Activated T-cell treated with anti-CD3 and anti-CD28 coated beads, Interleukin-2, amount 50 U/mL, for 48 hours (primary cell): ENCODE results near the gene CACNB4.
"Not testable (repeated sequence)": the region's sequence is repeated elsewhere in the genome, so short reads cannot be mapped to it uniquely, and the experiment has no call there.

Source experiments
- DNase-seq, 2 experiments: peaks; one replicate each; pipeline ENCODE4 v3.0.0-alpha.2; 2020

CACNB4 gene

GRCh38 chr2:151936626-151937025 lies 162.2 kb downstream of the CACNB4 start:
- no peak for DNase-seq

- DNase-seq = no peak
These were observed 165.5 kb downstream of the CACNB4 start for GRCh38 chr2:151933266-151933804.

GRCh38 chr2:151931756-151932155 lies 167.1 kb downstream of the CACNB4 start:
- no peak for DNase-seq

- DNase-seq = no peak
These were observed 167.7 kb downstream of the CACNB4 start for GRCh38 chr2:151931030-151931611.

GRCh38 chr2:151930042-151930441 lies 168.8 kb downstream of the CACNB4 start:
- no peak for DNase-seq

GRCh38 chr2:151928380-151928779 lies 170.5 kb downstream of the CACNB4 start:
- DNase-seq = no peak

GRCh38 chr2:151927501-151928221 lies 171.2 kb downstream of the CACNB4 start:
- DNase-seq = no peak

GRCh38 chr2:151922845-151923666 lies 175.8 kb downstream of the CACNB4 start:
- no peak for DNase-seq

GRCh38 chr2:151919786-151920185 lies 179.1 kb downstream of the CACNB4 start:
- DNase-seq = no peak

GRCh38 chr2:151918308-151918707 lies 180.5 kb downstream of the CACNB4 start:
- DNase-seq = no peak

GRCh38 chr2:151916632-151917031 lies 182.2 kb downstream of the CACNB4 start:
- no peak for DNase-seq

GRCh38 chr2:151915629-151916025 lies 183.2 kb downstream of the CACNB4 start:
- DNase-seq = not testable (repeated sequence)

- DNase-seq = no peak
These were observed 183.7 kb downstream of the CACNB4 start for GRCh38 chr2:151914989-151915628.

GRCh38 chr2:151908204-151908882 lies 190.5 kb downstream of the CACNB4 start:
- DNase-seq = no peak

GRCh38 chr2:151907286-151908203 lies 191.3 kb downstream of the CACNB4 start:
- no peak for DNase-seq

GRCh38 chr2:151906633-151906998 lies 192.2 kb downstream of the CACNB4 start:
- DNase-seq = no peak

- DNase-seq = no peak
These were observed 192.7 kb downstream of the CACNB4 start for GRCh38 chr2:151905963-151906632.

GRCh38 chr2:151904807-151905206 lies 194.0 kb downstream of the CACNB4 start:
- DNase-seq = no peak

GRCh38 chr2:151904021-151904420 lies 194.8 kb downstream of the CACNB4 start:
- DNase-seq = no peak

GRCh38 chr2:151902829-151903228 lies 196.0 kb downstream of the CACNB4 start:
- DNase-seq = no peak

- DNase-seq = no peak
These were observed 198.5 kb downstream of the CACNB4 start for GRCh38 chr2:151900331-151900730.
